Liver (tissue), 9 donors: Measurements from ENCODE around the gene WDR27. TPM values are rescaled to one million over a fixed set of nuclear protein-coding genes. Genes with fewer than 3 reads are reported as not detected.

Source experiments
- DNase-seq: peaks from one replicate; pipeline ENCODE4 v3.0.0-alpha.2; 2017; ENCODE audit warnings: low spot score
- H3K27ac ChIP-seq, 2 donors: one replicate each; pipeline ENCODE4 v1.7.0; 2013; ENCODE audit warnings: inconsistent platforms in 2 of 2, low read length in 2 of 2, control low read depth in 1 of 2, low read depth in 1 of 2, mild to moderate bottlenecking in 1 of 2
- H3K27me3 ChIP-seq, 4 donors: one replicate each; pipeline versions ENCODE4 v1.6.1 to v1.7.0; 2013; ENCODE audit warnings: low read length in 3 of 4, inconsistent platforms in 1 of 4, mild to moderate bottlenecking in 1 of 4, moderate library complexity in 1 of 4; ENCODE audit not compliant: control insufficient read depth in 4 of 4, insufficient read depth in 4 of 4
- H3K36me3 ChIP-seq, 4 donors: one replicate each; pipeline versions ENCODE4 v1.6.1 to v1.7.0; 2013; ENCODE audit warnings: low read length in 3 of 4, mild to moderate bottlenecking in 3 of 4, low read depth in 1 of 4, moderate library complexity in 1 of 4; ENCODE audit not compliant: control insufficient read depth in 4 of 4, insufficient read depth in 3 of 4
- H3K4me1 ChIP-seq, 4 donors: one replicate each; pipeline versions ENCODE4 v1.6.1 to v1.7.0; 2013; ENCODE audit warnings: low read length in 3 of 4, mild to moderate bottlenecking in 3 of 4, moderate library complexity in 1 of 4; ENCODE audit not compliant: control insufficient read depth in 4 of 4, insufficient read depth in 4 of 4
- H3K4me3 ChIP-seq, 3 donors: one replicate each; pipeline versions ENCODE4 v1.6.1 to v1.7.0; 2013; ENCODE audit warnings: low read length in 3 of 3, control low read depth in 1 of 3, low read depth in 1 of 3, mild to moderate bottlenecking in 1 of 3
- H3K9ac ChIP-seq, 2 donors: one replicate each; pipeline ENCODE4 v1.7.0; 2013; ENCODE audit warnings: low read length in 2 of 2, mild to moderate bottlenecking in 2 of 2, moderate library complexity in 2 of 2, control low read depth in 1 of 2, low read depth in 1 of 2
- H3K9me3 ChIP-seq, 4 donors: one replicate each; pipeline versions ENCODE4 v1.6.1 to v1.7.0; 2013; ENCODE audit warnings: low read length in 3 of 4; ENCODE audit not compliant: control insufficient read depth in 4 of 4
- ATF3 ChIP-seq: IDR thresholded peaks from 2 replicates; pipeline ENCODE4 v1.6.1; 2016; ENCODE audit warnings: antibody characterized with exemption
- CTCF ChIP-seq: fragments of 150-350 bp; IDR thresholded peaks from 2 replicates; pipeline ENCODE4 v1.5.1; 2017; ENCODE audit warnings: improper control_type of control experiment, low read depth, low read length; ENCODE audit not compliant: missing input control
- EGR1 ChIP-seq, 2 donors: IDR thresholded peaks; 2 replicates each; pipeline ENCODE4 v1.6.1; 2016 to 2018; ENCODE audit warnings: antibody characterized with exemption in 2 of 2, low read depth in 2 of 2
- FOXA1 ChIP-seq: IDR thresholded peaks from 2 replicates; pipeline ENCODE4 v1.6.1; 2016; ENCODE audit warnings: antibody characterized with exemption
- FOXA2 ChIP-seq: IDR thresholded peaks from 2 replicates; pipeline ENCODE4 v1.6.1; 2016; ENCODE audit warnings: antibody characterized with exemption
- GABPA ChIP-seq, 2 donors: IDR thresholded peaks in 1 of 2; conservative IDR thresholded peaks in 1 of 2; 2 replicates each; pipeline ENCODE4 v1.6.1; 2016; ENCODE audit warnings: antibody characterized with exemption in 2 of 2, mild to moderate bottlenecking in 1 of 2, moderate library complexity in 1 of 2
- HNF4A ChIP-seq, 2 donors: conservative IDR thresholded peaks; 2 replicates each; pipeline ENCODE4 v1.6.1; 2016; ENCODE audit warnings: antibody characterized with exemption in 2 of 2, mild to moderate bottlenecking in 2 of 2
- HNF4G ChIP-seq: IDR thresholded peaks from 2 replicates; pipeline ENCODE4 v1.6.1; 2016; ENCODE audit warnings: antibody characterized with exemption
- JUND ChIP-seq, 2 donors: IDR thresholded peaks; 2 replicates each; pipeline ENCODE4 v1.6.1; 2016; ENCODE audit warnings: antibody characterized with exemption in 2 of 2
- NR2F2 ChIP-seq: IDR thresholded peaks from 2 replicates; pipeline ENCODE4 v1.6.1; 2016; ENCODE audit warnings: antibody characterized with exemption
- RAD21 ChIP-seq, 2 donors: IDR thresholded peaks; 2 replicates each; pipeline ENCODE4 v1.6.1; 2016; ENCODE audit warnings: antibody characterized with exemption in 2 of 2, mild to moderate bottlenecking in 2 of 2
- REST ChIP-seq: IDR thresholded peaks from 2 replicates; pipeline ENCODE4 v1.6.1; 2016; ENCODE audit warnings: antibody characterized with exemption, mild to moderate bottlenecking
- RXRA ChIP-seq, 2 donors: IDR thresholded peaks; 2 replicates each; pipeline ENCODE4 v1.6.1; 2017 to 2018; ENCODE audit warnings: antibody characterized with exemption in 2 of 2, mild to moderate bottlenecking in 1 of 2
- TAF1 ChIP-seq: conservative IDR thresholded peaks from 2 replicates; pipeline ENCODE4 v1.6.1; 2016; ENCODE audit warnings: antibody characterized with exemption, mild to moderate bottlenecking
- YY1 ChIP-seq: IDR thresholded peaks from 2 replicates; pipeline ENCODE4 v1.6.1; 2016; ENCODE audit warnings: antibody characterized with exemption, mild to moderate bottlenecking
- WGBS: extraction: QIAGEN DNeasy Blood & Tissue Kit; methylation state at CpG from one replicate; pipeline ENCODE4 v1.1.7; 2013; 5-methylcytosine and 5-hydroxymethylcytosine counted together
- polyA plus RNA-seq, 2 donors: library from polyadenylated mRNA; stranded (reverse) in 1 of 2; unstranded in 1 of 2; fragments of 200-250 nt in 1 of 2; fragments of >200 nt in 1 of 2; fragmentation: Nextera tagmentation in 1 of 2; extraction: Ambion mirVana in 1 of 2; gene quantifications; one replicate each; pipeline versions ENCODE4 v1.2.1 to v1.2.3, GENCODE V29; 2013 to 2015
- total RNA-seq, 2 donors: library from RNA; depleted of rRNA; stranded (reverse); fragments of >200 nt; gene quantifications; one replicate each; pipeline ENCODE4 v1.2.3, GENCODE V29; 2014
- TF ChIP-seq, protein P1 (sequence below): IDR thresholded peaks from 2 replicates; pipeline ENCODE4 v1.6.1; 2016; ENCODE audit warnings: antibody characterized with exemption
- donor health status: healthy.
- donor health status: healthy.
- donor health status: healthy.
- donor health status: healthy.
- donor health status: healthy.

The WDR27 gene
- total and polyA plus RNA-seq, 4 donors: 3.7 to 20.1 (median 7.7) TPM

GRCh38 chr6:169528755-169529154, 173.1 kb downstream of the WDR27 start:
- no peak for TF ChIP-seq GABPA (IDR thresholded peaks at IDR 0.05 in 1 of 2, conservative IDR thresholded peaks at IDR 0.05 in 1 of 2)
- TF ChIP-seq YY1: no peak
- no peak for TF ChIP-seq FOXA2
- WGBS: 88% methylated on average over 3 of the region's 3 CpGs
- H3K4me3 ChIP-seq: no peak overlapping the region
- peaks cover 0 to 27% (median 18%) of the 10 kb centered on the region in 4 donors for H3K4me1 ChIP-seq
- no peak for DNase-seq
- no peaks in the 10 kb centered on the region for H3K36me3 ChIP-seq
- peaks cover under 1 to 3% (median 1%) of the 10 kb centered on the region in 4 donors for H3K9me3 ChIP-seq
- H3K27me3 ChIP-seq: no peaks in the 10 kb centered on the region
- H3K27ac ChIP-seq: peak overlapping the region in 1 of 2 donors; percentile 42
- H3K9ac ChIP-seq: no peak overlapping the region

DNA sequence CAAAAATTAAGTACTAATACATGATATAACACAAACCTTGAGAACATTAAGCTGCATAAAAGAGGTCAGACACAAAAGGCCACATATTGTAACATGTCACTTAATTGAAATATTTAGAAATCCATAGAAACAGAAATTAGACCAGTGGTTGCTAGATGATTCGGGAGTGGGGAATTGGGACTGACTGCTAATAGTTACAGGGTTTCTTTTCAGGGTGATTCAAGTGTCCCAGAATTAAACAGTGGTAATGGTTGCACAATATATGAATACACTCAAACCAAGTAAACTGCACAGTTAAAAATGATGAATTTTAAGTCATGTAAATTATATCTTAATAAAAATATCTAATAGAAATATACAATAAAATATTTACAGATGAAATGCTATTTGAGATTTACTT, 174.5 kb downstream of the WDR27 start:
- peaks cover 0 to 27% (median 18%) of the 10 kb centered on the region in 4 donors for H3K4me1 ChIP-seq
- no peak overlapping the region for H3K9ac ChIP-seq
- no peaks in the 10 kb centered on the region for H3K36me3 ChIP-seq
- TF ChIP-seq ATF3: no peak
- no peak for TF ChIP-seq JUND (IDR thresholded peaks at IDR 0.05)
- no peak for TF ChIP-seq RXRA (IDR thresholded peaks at IDR 0.05)
- TF ChIP-seq, protein P1, sequence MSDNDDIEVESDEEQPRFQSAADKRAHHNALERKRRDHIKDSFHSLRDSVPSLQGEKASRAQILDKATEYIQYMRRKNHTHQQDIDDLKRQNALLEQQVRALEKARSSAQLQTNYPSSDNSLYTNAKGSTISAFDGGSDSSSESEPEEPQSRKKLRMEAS: no peak
- TF ChIP-seq REST: no peak
- TF ChIP-seq TAF1: no peak
- TF ChIP-seq NR2F2: no peak
- no peak for TF ChIP-seq EGR1 (IDR thresholded peaks at IDR 0.05; ENCODE audit: low read depth in 2 of 2)
- TF ChIP-seq RAD21 (IDR thresholded peaks at IDR 0.05): no peak
- no peak for TF ChIP-seq FOXA2
- TF ChIP-seq HNF4G: no peak
- no peak for TF ChIP-seq YY1
- TF ChIP-seq CTCF: no peak
- TF ChIP-seq FOXA1: no peak
- no peak for TF ChIP-seq HNF4A (conservative IDR thresholded peaks at IDR 0.05)
- no peaks in the 10 kb centered on the region for H3K27me3 ChIP-seq
- 89% methylated on average over 1 of the region's 1 CpG for WGBS
- no peaks in the 10 kb centered on the region for H3K9me3 ChIP-seq
- H3K27ac ChIP-seq: no peak overlapping the region
- no peak for DNase-seq
- H3K4me3 ChIP-seq: no peak overlapping the region
